Erythroblast (primary cell): ENCODE results near the gene ASH1L.

ENCODE experiments used
- GATA1 ChIP-seq: IDR thresholded peaks from 2 replicates; pipeline ENCODE4 v1.6.1; 2011; ENCODE audit warnings: low read depth, mild to moderate bottlenecking, control low read depth, low read length, moderate library complexity
- POLR2A ChIP-seq: IDR thresholded peaks from 2 replicates; pipeline ENCODE4 v1.6.1; 2011; ENCODE audit warnings: mild to moderate bottlenecking, low read length

- no peak for TF ChIP-seq POLR2A
- no peak for TF ChIP-seq GATA1
Measured at GRCh38 chr1:155295942-155296267, 266.7 kb downstream of the ASH1L start.
